Measurements from ENCODE around the gene DLGAP1.

- TF ChIP-seq CTCF (IDR thresholded peaks at IDR 0.05; ENCODE audit: insufficient read depth, low read length) (no peak), GABPA (IDR thresholded peaks at IDR 0.05; ENCODE audit: low read depth) (no peak), POLR2AphosphoS5 (IDR thresholded peaks at IDR 0.05; ENCODE audit: low read depth) (no peak), REST (IDR thresholded peaks at IDR 0.05; ENCODE audit: insufficient replicate concordance, low read depth) (no peak)
These were observed 842.8 kb downstream of the DLGAP1 start for GRCh38 chr18:3612315-3612714.

Measured in HL-60 (cell line).